Renal pelvis (tissue), 4 donors: ENCODE results near the gene DSG2. TPM values are rescaled to one million over a fixed set of nuclear protein-coding genes. Genes with fewer than 3 reads are reported as not detected.

ENCODE experiments used
- DNase-seq: peaks from one replicate; pipeline ENCODE4 v3.0.0-alpha.2; 2013
- polyA plus RNA-seq, 3 donors: library from polyadenylated mRNA; unstranded; fragments of 120-200 nt; gene quantifications; one replicate each; pipeline ENCODE4 v1.2.1, GENCODE V29; 2013; ENCODE audit not compliant: insufficient read length in 3 of 3

DSG2 gene
- polyA plus RNA-seq, 3 donors, result 35.7 to 51.5 (median 44.3) TPM

- DNase-seq, result no peak
These were observed 88.0 kb downstream of the DSG2 start for GRCh38 chr18:31585991-31586390.

DNA sequence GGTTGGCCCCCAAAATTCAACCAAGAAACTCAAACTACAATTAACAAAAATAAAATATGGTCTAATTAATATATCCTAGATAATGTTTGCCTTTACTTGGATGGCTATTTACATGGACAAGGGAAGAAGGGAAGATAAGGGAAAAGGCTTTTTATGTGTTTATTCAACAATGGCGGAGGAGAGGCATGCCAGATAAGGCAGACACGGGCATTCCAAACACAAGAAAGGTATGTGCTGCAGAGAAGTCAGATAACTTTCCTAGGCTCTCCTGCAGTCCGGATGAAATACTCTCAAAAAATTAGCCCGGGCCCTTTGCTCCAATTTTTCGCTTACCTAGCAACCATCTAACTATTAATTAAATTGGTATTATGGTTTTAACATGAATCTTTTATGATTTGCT, 88.6 kb downstream of the DSG2 start:
- no peak for DNase-seq

GRCh38 chr18:31587529-31587928, 89.6 kb downstream of the DSG2 start:
- no peak for DNase-seq

- DNase-seq, result no peak
These were observed 92.6 kb downstream of the DSG2 start for GRCh38 chr18:31590570-31590969.

DNA sequence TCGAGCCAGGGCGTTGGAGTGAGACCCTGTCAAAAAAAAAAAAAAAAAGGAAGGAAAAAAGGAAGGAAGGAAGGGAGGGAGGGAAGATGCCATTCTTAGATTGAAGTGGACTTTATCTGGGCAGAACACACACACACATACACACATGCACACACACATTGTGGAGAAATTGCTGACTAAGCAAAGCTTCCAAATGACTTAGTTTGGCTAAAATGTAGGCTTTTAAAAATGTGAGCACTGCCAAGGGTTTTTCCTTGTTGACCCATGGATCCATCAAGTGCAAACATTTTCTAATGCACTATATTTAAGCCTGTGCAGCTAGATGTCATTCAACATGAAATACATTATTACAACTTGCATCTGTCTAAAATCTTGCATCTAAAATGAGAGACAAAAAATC, 93.1 kb downstream of the DSG2 start:
- no peak for DNase-seq

GRCh38 chr18:31591628-31592027, 93.7 kb downstream of the DSG2 start, which contains the start of gene TTR:
Gene TTR (plus strand): TSS chr18:31591877. CDS start chr18:31591903, 26 bp downstream.
- no peak for DNase-seq

DNA sequence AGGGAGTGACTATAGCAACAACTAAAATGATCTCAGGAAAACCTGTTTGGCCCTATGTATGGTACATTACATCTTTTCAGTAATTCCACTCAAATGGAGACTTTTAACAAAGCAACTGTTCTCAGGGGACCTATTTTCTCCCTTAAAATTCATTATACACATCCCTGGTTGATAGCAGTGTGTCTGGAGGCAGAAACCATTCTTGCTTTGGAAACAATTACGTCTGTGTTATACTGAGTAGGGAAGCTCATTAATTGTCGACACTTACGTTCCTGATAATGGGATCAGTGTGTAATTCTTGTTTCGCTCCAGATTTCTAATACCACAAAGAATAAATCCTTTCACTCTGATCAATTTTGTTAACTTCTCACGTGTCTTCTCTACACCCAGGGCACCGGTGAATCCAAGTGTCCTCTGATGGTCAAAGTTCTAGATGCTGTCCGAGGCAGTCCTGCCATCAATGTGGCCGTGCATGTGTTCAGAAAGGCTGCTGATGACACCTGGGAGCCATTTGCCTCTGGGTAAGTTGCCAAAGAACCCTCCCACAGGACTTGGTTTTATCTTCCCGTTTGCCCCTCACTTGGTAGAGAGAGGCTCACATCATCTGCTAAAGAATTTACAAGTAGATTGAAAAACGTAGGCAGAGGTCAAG, 94.7 kb downstream of the DSG2 start:
- no peak for DNase-seq

DNA sequence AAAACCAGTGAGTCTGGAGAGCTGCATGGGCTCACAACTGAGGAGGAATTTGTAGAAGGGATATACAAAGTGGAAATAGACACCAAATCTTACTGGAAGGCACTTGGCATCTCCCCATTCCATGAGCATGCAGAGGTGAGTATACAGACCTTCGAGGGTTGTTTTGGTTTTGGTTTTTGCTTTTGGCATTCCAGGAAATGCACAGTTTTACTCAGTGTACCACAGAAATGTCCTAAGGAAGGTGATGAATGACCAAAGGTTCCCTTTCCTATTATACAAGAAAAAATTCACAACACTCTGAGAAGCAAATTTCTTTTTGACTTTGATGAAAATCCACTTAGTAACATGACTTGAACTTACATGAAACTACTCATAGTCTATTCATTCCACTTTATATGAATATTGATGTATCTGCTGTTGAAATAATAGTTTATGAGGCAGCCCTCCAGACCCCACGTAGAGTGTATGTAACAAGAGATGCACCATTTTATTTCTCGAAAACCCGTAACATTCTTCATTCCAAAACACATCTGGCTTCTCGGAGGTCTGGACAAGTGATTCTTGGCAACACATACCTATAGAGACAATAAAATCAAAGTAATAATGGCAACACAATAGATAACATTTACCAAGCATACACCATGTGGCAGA, 97.3 kb downstream of the DSG2 start:
- no peak for DNase-seq

- no peak for DNase-seq
These were observed 98.3 kb downstream of the DSG2 start for GRCh38 chr18:31596081-31596872.

DNA sequence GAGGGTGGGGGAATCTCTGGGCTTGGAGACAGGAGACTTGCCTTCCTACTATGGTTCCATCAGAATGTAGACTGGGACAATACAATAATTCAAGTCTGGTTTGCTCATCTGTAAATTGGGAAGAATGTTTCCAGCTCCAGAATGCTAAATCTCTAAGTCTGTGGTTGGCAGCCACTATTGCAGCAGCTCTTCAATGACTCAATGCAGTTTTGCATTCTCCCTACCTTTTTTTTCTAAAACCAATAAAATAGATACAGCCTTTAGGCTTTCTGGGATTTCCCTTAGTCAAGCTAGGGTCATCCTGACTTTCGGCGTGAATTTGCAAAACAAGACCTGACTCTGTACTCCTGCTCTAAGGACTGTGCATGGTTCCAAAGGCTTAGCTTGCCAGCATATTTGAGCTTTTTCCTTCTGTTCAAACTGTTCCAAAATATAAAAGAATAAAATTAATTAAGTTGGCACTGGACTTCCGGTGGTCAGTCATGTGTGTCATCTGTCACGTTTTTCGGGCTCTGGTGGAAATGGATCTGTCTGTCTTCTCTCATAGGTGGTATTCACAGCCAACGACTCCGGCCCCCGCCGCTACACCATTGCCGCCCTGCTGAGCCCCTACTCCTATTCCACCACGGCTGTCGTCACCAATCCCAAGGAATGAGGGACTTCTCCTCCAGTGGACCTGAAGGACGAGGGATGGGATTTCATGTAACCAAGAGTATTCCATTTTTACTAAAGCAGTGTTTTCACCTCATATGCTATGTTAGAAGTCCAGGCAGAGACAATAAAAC, 100.2 kb downstream of the DSG2 start:
- no peak for DNase-seq

Other genes starting within 250 kb of the DSG2 start
- gene DSG1, start 180.0 kb upstream of the DSG2 start, polyA plus RNA-seq, result under 1 TPM; 0.09 to 0.12 (median 0.10) TPM
- under 1 TPM in 1 of 3 donors, not detected in 2; 0.01 TPM for gene DSG4, start 121.4 kb upstream of the DSG2 start, polyA plus RNA-seq
- not detected for gene DSG3, start 50.4 kb upstream of the DSG2 start, polyA plus RNA-seq
- under 1 TPM; 0.16 to 0.43 (median 0.34) TPM for gene TTR, start 93.7 kb downstream of the DSG2 start, polyA plus RNA-seq
- gene B4GALT6, start 186.4 kb downstream of the DSG2 start, polyA plus RNA-seq, result 10 to 100 TPM; 13.8 to 19.7 (median 15.5) TPM